ENCODE data around the gene STAT5A.
A peak's percentile ranks its signal among the peaks of the same experiment; 100 is the strongest.
"Not testable (repeated sequence)": the region's sequence is repeated elsewhere in the genome, so short reads cannot be mapped to it uniquely, and the experiment has no call there.

STAT5A gene

DNA sequence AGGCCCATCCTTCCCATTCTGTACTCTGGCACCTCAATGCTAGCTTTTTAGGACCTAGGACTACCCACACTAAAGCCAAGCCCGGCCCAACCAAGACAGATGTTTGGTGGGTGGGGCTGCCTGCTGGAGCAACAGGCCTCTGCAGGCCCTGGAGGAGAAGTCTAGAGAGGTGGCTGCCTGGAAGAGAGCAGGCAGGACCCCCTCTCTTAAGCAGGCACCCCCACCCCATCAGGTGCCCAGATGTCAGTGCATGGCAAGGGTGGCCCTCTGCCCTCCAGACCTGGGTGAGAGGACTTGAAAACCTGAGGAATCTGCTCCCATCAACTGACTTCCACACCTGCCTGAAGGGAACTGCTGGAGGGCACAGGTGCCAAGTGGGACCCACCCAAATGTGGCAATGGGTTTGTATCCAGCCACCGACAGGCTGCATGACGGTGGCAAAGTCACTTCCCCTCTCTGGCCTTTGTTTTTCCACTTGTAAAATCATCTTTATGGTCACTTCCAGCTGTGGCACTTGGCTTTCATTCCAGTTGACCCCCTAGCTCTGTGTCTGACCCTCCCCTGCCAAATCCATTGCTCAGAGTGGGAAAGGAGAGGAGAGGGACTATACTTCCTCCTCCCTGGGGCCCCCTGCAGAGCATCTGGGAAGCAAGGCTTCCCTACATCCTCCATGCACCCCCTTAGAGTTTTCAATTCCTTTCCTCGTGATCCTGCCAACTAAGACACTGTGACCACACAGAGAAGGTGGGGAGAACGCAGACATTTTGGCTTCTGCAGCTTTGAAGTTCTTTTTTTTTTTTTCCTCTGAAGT, 1.7 kb upstream of the STAT5A start:
- no peak for DNase-seq

DNA sequence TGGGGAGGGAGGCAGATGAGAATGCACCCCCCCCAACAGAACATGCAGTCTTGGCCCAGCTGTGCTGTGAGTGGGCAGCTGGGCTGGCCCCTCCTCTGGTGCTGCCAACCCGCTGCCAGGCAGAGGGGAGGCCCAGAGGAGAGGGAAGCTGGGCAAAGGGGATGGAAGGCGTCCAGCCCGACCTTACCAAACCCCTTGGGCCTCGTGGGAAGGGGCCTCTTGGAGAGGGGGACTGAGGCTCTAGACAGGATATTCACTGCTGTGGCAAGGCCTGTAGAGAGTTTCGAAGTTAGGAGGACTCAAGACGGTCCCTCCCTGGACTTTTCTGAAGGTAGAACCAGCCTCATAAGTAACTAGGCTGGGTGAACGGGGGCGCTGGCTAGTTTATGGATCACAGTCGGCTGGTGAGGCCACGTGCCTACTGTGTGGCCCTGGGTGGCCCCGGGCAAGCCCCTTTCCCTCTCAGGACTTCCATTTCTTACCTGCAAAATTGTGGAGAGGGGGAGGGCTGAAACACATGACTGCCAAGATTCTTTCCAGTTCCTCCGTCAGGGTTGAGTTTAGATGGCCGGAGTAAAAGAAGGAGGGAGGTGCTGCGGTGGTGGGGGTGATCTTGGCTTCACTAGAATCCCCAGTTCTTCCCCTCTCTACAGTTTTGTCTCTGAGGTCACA, 857 bp upstream of the STAT5A start:
- DNase-seq: no peak

DNA sequence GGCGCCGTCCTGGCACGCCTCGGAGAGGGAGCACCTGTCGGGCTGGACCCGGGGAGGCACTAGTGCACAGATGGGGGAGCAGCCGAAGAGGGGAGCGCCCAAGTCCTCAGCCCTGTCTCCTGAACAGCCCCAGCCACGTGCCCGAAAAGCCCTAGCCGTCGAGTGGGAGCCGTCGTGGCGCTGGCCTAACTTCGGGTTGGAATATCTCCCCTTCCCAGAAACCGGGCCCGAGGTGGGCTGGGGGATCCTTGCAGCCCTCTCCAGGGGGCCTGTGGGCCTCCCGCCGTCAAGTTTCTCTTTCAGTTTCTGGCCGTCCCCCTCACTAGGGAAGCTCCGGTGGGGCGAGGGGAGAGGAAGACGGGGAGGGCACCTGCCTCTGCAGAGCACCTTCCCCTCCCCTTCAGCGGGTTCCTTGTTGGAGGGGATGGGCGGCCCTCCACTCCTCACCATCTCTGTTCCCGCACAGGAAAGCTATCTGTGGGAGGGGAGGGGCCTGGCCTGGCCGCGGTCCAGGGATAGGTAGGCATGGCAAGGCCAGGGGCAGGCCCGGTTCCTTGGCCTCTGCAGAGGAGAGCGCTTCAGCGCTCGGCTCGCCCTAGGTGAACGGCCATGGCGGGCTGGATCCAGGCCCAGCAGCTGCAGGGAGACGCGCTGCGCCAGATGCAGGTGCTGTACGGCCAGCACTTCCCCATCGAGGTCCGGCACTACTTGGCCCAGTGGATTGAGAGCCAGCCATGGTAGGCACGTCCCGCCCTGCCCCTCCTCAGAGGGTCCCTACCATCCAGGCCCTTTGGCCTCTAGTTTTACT, 709 bp downstream of the STAT5A start:
- DNase-seq: peak; percentile 34

DNA sequence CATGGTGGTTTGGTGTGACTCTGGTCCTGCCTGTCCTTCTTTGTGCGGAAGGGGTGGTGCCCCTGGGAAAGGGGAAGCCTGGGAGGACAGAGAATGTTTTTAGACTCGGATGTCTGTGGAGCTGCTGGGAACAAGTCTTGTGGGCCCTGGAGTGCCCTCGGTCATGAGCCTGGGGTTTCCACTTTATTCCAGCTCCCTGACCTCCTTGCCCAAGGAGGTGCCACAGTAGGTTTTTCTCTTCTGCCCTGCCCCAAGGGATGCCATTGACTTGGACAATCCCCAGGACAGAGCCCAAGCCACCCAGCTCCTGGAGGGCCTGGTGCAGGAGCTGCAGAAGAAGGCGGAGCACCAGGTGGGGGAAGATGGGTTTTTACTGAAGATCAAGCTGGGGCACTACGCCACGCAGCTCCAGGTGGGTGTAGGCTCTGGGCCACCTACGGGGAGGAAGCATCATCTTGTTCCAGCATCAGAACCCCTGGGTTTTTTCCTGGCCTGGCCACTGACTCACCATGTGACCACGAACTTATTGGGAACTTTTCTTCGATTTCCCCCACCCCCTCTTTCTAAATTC, 1.4 kb downstream of the STAT5A start:
- DNase-seq: no peak

DNA sequence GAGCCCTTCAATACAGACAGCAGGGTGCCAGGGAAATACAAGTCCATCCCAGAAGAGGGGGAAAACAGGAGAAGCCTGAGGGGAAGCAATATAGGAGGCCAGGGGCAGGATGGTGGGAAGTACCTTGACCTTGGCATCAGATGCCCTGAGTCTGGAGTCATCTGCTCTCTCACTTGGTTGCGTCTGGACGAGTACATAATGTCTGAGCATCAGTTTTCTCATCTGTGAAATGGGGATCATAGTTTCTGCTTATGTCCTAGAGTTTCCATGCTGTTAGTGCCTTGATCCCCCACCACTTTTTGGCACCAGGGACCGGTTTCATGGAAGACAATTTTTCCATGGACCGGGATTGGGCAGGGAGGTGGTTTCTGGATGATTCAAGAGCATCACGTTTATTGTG, 2.3 kb downstream of the STAT5A start:
- no peak for DNase-seq

DNA sequence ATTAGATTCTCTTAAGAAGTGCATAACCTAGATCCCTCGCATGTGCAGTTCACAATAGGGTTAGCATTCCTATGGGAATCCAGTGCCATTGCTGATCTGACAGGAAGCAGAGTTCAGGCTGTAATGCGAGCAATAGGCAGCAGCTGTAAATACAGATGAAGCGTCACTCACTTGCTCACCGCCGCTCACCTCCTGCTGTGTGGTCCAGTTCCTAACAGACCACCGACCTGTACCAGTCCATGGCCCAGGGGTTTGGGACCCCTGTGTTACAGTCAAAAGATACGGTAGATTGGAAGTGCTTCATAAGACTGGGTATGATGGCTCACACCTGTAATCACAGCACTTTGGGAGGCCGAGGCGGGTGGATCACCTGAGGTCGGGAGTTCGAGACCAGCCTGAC, 2.8 kb downstream of the STAT5A start:
- DNase-seq: no peak

DNA sequence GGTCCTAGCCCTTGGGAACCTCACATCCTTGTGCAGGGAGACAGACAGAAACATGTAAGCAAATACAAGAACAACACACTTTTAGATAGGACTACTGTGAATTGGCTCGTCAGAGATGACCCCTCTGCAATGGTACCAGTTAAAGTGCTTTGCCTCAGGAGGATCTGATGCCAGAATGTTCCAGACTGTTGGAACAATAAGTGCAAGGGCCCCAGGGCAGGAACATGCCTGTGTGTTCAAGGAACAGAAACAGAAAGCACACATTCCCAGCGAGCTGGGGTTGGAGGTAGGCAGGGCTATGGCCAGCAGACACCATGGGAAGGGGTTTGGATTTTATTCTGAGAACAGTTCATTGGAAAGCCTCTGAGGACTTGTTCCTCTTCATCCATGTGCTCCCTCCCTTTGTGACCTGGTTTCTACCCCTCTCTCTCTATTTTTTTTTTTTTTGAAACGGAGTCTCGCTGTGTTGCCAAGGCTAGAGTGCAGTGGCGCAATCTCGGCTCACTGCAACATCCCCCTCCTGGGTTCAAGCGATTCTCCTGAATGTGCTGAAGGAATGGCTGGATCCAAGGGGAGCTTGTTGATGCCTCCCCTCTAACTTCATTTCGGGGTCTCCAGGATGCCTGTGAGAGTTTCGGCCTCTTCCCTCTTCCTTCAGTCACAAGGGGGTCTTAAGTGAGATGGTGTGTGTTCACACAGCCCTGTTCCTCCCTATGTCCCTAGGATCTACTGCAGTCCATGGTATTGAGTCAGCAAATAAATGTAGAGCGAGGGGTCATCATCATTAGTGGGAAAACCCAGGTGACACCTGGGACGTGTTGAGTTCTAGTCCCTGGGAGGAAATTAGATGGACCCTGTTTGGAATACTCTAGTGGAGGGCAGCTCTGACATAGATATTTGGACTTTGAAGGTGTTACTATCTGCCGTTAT, 6.4 kb downstream of the STAT5A start:
- DNase-seq: no peak

DNA sequence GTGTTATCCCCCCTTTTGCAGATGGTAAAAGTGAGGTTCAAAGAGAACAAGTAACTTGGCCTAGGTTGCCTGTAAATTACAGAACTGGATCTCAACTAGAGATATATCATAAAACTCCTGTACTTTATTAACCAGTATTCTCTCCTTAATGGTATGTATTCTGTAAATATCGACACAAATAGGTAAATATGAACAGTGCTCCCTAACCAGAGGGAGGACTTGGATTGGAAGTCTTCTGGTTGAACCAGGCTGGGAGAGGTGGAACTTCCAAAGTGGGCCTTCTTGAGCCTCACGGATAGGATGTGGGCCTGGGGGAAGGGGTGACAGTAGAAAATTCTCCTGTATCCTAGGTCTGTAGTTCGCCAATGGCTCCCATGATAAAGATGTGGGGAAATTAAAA, 7.7 kb downstream of the STAT5A start:
- DNase-seq: no peak

DNA sequence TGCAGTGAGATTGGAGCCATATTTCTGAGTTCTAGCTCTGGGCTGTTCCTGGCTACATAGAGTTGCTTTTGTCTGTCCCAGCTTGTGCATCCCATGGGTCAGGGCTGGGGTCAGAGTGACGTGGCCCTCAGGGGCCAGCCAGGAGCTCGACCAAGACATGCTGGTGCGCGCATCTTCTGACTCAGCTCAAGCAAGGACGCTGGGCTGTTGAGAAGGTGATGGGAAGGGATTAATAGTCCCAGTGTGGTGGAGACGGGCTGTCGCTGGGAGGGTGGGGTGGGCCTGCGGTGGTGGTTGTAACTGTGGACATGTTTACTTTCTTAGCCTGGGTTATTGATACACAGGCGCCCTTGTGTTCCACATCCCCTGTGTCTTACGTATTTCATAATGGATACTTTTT, 9.5 kb downstream of the STAT5A start:
- not testable (repeated sequence) for DNase-seq

DNA sequence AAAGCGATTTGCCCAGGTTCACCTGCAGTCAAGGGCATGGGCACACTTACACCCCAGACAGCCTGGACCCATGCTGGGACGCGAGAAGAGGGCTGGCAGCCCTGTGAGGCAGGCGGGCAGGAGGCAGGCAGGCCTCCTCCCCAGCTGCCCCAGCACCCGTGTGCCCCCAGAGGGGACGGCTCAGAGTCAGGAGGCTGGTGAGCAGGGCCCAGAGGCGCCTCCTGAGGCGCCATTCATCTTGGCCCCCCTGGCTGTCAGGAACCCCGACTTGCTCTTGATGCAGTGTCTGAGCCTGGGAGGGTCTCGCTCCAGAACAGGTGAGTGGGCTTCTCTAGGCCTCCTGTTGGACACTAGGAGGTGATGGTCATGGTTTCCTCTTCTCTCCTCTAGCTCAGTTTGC, 11.1 kb downstream of the STAT5A start:
- not testable (repeated sequence) for DNase-seq

DNA sequence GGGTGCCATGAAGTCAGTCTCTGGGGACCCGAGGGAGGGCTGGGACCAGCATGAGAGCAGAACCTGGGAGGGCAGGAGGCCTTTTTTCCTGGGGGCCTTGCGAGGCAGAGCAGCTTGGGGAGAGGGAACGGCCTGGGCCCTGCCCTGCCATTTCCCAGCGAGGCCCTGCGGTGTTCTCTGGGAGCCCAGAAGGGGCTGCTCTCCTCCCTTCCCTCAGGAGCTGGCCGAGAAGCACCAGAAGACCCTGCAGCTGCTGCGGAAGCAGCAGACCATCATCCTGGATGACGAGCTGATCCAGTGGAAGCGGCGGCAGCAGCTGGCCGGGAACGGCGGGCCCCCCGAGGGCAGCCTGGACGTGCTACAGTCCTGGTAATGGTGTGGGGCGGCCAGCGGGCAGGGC, 11.6 kb downstream of the STAT5A start:
- not testable (repeated sequence) for DNase-seq

DNA sequence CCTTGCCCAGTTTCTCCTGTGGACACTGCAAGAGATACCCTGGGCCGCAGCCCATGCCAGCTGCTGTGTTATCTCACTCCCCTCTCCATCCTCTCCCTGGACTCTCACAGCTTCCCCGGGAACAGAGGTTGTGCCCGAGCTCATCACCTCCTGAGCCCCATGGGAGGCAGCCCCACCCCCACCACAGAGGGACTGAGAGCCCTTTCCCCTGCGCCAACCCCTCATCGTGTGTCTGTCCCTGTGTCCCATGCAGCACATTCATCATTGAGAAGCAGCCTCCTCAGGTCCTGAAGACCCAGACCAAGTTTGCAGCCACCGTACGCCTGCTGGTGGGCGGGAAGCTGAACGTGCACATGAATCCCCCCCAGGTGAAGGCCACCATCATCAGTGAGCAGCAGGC, 12.7 kb downstream of the STAT5A start:
- DNase-seq: no peak

DNA sequence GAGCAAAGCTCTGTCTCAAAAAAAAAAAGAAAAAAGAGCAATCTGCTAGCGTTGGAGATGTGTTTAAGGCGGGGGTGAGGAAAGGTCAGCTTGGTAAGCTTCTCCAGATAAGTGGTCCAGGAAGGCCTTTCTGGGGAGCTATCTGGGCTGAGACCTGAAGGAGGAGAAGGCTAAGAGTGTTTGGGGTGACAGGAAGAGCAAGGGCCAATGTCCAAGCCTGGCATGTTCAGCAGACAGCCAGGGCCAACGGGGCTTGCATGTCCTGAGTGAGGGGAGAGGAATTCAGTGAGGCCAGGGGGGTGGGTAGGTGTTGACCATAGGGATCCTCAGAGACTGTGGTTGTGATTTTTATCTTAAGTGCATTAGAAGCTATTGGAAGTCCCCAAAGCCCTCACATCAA, 15.4 kb downstream of the STAT5A start:
- DNase-seq: no peak

DNA sequence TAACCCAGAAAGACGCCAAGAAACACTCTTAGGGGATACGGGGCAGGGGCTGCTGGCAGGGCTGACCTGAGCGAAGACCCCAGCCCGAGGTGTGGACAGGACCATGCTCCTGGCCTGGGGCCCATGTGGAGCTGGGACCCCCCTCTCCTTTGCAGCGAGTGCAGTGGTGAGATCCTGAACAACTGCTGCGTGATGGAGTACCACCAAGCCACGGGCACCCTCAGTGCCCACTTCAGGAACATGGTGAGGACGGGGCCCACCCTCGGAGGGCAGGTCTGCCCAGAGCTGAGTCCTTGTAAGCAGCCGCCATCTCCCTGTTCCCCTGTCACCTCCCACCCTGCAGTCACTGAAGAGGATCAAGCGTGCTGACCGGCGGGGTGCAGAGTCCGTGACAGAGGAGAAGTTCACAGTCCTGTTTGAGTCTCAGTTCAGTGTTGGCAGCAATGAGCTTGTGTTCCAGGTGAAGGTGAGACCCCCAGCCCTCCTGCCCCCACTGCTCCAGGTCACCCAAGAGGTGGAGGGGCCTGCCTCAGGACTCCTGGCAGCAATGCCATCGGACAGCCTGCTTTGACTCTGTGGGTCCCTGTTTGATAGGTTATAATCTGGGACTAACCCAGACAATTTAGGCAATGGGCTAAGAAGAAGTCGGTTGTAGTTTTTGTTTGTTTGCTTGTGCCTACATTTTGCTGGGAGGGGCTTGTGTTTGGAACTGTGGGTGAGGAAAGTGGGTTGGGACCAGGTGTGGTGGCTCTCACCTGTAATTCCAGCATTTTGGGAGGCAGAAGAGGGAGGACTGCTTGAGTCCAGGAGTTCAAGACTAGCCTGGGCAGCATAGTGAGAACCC, 16.1 kb downstream of the STAT5A start:
- DNase-seq: no peak

DNA sequence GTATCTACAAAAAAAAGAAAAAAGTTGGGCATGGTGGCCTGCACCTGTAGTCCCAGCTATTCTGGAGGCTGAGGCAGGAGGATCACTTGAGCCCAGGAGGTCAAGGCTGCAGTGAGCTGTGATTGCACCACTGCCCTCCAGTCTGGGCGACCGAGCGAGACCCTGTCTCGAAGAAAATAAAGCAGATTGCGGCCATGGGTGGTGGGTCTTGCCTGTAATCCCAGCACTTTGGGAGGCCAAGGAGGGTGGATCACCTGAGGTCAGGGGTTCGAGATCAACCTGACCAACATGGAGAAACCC, 16.7 kb downstream of the STAT5A start:
- not testable (repeated sequence) for DNase-seq

DNA sequence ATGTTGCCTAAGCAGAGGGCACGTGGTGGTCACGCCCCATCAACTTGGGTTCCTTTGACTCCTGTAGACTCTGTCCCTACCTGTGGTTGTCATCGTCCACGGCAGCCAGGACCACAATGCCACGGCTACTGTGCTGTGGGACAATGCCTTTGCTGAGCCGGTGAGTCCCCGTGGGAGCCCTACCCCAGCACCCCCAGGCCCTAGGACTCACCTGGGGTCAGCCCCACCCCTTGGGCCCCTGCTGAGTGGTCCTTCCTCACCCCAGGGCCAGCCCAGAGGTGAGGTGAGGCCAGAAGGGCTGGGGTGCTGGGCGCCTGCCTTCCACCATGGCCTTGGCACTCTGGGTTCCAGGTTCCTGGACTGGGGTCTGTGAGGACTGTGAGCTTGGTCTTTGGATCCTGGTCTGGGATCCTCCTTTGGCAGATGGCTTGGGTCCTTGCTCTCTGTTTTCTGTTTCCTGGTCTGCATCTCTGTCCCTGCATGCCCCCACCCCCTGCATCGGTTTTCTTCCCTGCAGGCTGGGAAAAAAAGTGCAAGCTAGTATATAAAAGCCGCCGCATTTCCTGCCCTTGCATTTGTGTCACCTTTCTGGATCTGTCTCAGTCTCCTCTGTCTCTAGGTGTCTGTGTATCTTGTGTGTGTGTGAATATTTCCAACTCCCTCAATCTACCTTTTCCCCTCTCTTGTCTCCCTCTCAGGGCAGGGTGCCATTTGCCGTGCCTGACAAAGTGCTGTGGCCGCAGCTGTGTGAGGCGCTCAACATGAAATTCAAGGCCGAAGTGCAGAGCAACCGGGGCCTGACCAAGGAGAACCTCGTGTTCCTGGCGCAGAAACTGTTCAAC, 17.5 kb downstream of the STAT5A start:
- no peak for DNase-seq

DNA sequence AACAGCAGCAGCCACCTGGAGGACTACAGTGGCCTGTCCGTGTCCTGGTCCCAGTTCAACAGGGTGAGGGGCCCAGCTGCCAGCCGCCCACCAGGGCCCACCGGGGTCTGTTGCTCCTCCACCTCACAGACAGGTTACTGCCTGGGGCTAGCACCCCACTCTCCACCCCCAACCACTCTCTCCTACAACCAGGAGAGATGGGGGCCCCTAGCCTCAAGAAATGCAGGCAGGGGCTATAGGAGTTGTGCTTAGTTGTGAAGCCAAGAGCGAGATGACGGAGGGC, 18.0 kb downstream of the STAT5A start:
- no peak for DNase-seq

DNA sequence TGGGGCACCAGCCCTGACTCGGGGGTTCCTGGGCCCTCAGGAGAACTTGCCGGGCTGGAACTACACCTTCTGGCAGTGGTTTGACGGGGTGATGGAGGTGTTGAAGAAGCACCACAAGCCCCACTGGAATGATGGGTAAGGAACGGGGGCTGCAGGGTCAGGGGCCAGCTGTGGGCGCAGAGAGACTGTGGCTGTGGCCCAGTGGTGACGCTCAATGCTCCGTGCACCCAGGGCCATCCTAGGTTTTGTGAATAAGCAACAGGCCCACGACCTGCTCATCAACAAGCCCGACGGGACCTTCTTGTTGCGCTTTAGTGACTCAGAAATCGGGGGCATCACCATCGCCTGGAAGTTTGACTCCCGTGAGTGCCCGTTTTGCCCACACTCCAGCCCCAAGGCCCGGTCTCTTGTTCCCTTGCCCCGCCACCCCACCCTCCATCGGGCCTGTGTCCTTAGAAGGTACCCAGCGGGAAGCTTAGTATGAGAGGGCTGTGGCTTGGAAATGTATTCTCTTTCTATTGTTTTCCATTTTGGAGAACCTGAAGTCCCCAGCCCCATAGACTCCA, 19.1 kb downstream of the STAT5A start:
- DNase-seq: no peak

DNA sequence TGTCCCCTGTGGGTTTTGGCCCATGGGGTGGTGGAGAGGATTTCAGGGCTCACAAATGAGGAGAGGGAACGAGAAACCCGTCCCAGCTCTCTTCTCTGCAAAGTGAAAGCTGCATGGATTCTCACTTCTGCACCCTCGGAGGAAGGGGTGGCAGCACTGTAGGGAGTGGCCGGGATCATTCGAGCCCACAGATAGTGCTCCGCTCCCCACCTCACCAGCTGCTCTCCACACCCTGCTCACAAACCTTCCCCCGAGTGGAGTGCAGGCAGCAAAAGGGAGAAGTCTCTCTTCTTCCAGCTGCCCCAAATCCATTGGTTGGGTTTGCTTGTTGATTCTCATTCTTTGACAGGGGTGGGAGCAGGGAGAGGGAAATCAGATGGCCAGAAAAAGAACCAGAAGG, 20.1 kb downstream of the STAT5A start:
- no peak for DNase-seq

DNA sequence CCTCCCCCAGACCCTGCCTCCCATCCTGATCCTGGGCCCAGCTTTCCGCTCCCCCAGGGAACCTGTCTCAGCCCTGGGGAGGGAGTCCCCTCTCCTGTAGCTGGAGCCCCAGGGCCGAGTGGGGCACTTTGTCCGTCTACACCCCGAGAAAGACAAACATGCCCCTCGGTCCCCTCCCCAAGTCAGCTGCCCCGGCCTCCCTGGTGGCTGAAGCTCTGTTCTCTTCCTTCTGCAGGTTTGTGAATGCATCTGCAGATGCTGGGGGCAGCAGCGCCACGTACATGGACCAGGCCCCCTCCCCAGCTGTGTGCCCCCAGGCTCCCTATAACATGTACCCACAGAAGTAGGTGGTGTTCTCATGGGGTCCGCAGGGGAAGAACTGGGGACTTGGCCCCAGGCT, 20.8 kb downstream of the STAT5A start:
- DNase-seq: no peak
